HCT116 (cell line): ENCODE measurements around the gene USP31. TPM values are rescaled to one million over a fixed set of nuclear protein-coding genes. Genes with fewer than 3 reads are reported as not detected.

Experiments used
- ATAC-seq: fragments of 200-7000 bp; cut with Tn5 transposase; 2 replicates; pipeline ENCODE4 v1.9.1; 2020; ENCODE audit warnings: mild to moderate bottlenecking, moderate library complexity
- BruUV-seq: library from RNA; stranded (reverse); fragments of 400-500 nt; replicated peaks from 2 replicates; lab custom pipeline; 2021; lab: Mats Ljungman, UMichigan
- CTCF ChIA-PET: fragments of 300-600 bp; sonication (Branson Sonifier 250); formaldehyde crosslinking; loops from one replicate; lab custom pipeline; 2021; ENCODE audit warnings: antibody characterized with exemption; lab: Charles Lee
- POLR2A ChIA-PET: fragments of 300-600, 350-600 bp; sonication (Branson Sonifier 250); formaldehyde crosslinking; loops from one replicate; lab custom pipeline; 2021; ENCODE audit warnings: antibody characterized with exemption; lab: Charles Lee
- RAD21 ChIA-PET, 2 experiments: fragments of 300-600 bp; sonication (Branson Sonifier 250); formaldehyde crosslinking; loops; one replicate each; lab custom pipeline; 2023; ENCODE audit warnings: low total read pairs in 2 of 2; ENCODE audit not compliant: uncharacterized antibody in 2 of 2, unreplicated experiment in 2 of 2, low non-redundant PET in 1 of 2; lab: Charles Lee
- DNase-seq: peaks from one replicate; pipeline ENCODE4 v3.0.0-alpha.2; 2010; ENCODE audit warnings: low read depth, low spot score
- H2AFZ ChIP-seq: fragments of 200-600 bp; shearing (Covaris generic), sonication (generic); 2 replicates; pipeline ENCODE4 v1.6.1; 2017; ENCODE audit warnings: low read depth, mixed run types, mixed read lengths, antibody characterized with exemption, low read length; ENCODE audit not compliant: poor library complexity, severe bottlenecking
- H3K27ac ChIP-seq: 2 replicates; pipeline ENCODE4 v1.5.1; 2012; ENCODE audit warnings: low read depth, low read length
- H3K27me3 ChIP-seq: fragments of 200-600 bp; sonication (generic); 2 replicates; pipeline ENCODE4 v1.6.1; 2016; ENCODE audit warnings: mixed run types, low read length, mixed read lengths; ENCODE audit not compliant: insufficient read depth
- H3K36me3 ChIP-seq, 2 experiments: fragments of 200-500 bp in 1 of 2; fragments of 200-600 bp in 1 of 2; sonication (Bioruptor generic) in 1 of 2; sonication (generic) in 1 of 2; 2 replicates each; pipeline versions ENCODE4 v1.5.1 to v1.6.1; 2014 to 2016; ENCODE audit warnings: low read length in 2 of 2, inconsistent platforms in 1 of 2, mixed read lengths in 1 of 2, mixed run types in 1 of 2; ENCODE audit not compliant: insufficient read depth in 2 of 2, control insufficient read depth in 1 of 2
- H3K4me1 ChIP-seq, 2 experiments: fragments of 200-600 bp in 1 of 2; sonication (generic) in 1 of 2; 2 replicates each; pipeline versions ENCODE4 v1.5.1 to v1.6.1; 2012 to 2017; ENCODE audit warnings: low read length in 2 of 2, inconsistent platforms in 1 of 2, mild to moderate bottlenecking in 1 of 2, mixed read lengths in 1 of 2, mixed run types in 1 of 2, moderate library complexity in 1 of 2; ENCODE audit not compliant: insufficient read depth in 2 of 2, control insufficient read depth in 1 of 2
- H3K4me2 ChIP-seq: fragments of 200-600 bp; sonication (generic); 2 replicates; pipeline ENCODE4 v1.6.1; 2017; ENCODE audit warnings: mixed run types, low read length, mixed read lengths
- H3K4me3 ChIP-seq, 2 experiments: fragments of 200-600 bp in 1 of 2; sonication (generic) in 1 of 2; replicated peaks in 1 of 2; 2 replicates each; pipeline ENCODE4 v1.5.1; 2011 to 2016; ENCODE audit warnings: low read length in 2 of 2, control low read depth in 1 of 2, low read depth in 1 of 2, mild to moderate bottlenecking in 1 of 2, mixed read lengths in 1 of 2, mixed run types in 1 of 2
- H3K79me2 ChIP-seq: fragments of 200-600 bp; sonication (generic); 2 replicates; pipeline ENCODE4 v1.6.1; 2017; ENCODE audit warnings: mild to moderate bottlenecking, mixed run types, low read length, moderate library complexity, mixed read lengths; ENCODE audit not compliant: insufficient read depth
- H3K9ac ChIP-seq: fragments of 200-600 bp; sonication (generic); 2 replicates; pipeline ENCODE4 v1.6.1; 2016; ENCODE audit warnings: low read length, mixed read lengths
- H3K9me2 ChIP-seq: fragments of 200-600 bp; sonication (generic), shearing (Covaris generic); 2 replicates; pipeline ENCODE4 v1.6.1; 2017; ENCODE audit warnings: mixed run types, mild to moderate bottlenecking, moderate library complexity; ENCODE audit not compliant: insufficient read depth
- H3K9me3 ChIP-seq, 2 experiments: fragments of 200-500 bp in 1 of 2; fragments of 200-600 bp in 1 of 2; sonication (Bioruptor generic) in 1 of 2; sonication (generic) in 1 of 2; 2 replicates each; pipeline ENCODE4 v1.6.1; 2014 to 2017; ENCODE audit warnings: low read length in 2 of 2, mixed read lengths in 2 of 2, inconsistent platforms in 1 of 2, low read depth in 1 of 2, mild to moderate bottlenecking in 1 of 2, mixed run types in 1 of 2, moderate library complexity in 1 of 2; ENCODE audit not compliant: control insufficient read depth in 1 of 2, insufficient read depth in 1 of 2
- H4K20me1 ChIP-seq: fragments of 200-600 bp; sonication (generic), shearing (Covaris generic); 2 replicates; pipeline ENCODE4 v1.6.1; 2017; ENCODE audit warnings: mixed run types, mild to moderate bottlenecking, moderate library complexity; ENCODE audit not compliant: insufficient read depth
- CBX3 ChIP-seq: IDR thresholded peaks from 2 replicates; pipeline ENCODE4 v1.6.1; 2012; ENCODE audit warnings: low read depth
- FOSL1 ChIP-seq: IDR thresholded peaks from 2 replicates; pipeline ENCODE4 v1.6.1; 2012; ENCODE audit warnings: low read depth
- JUND ChIP-seq: IDR thresholded peaks from 2 replicates; pipeline ENCODE4 v1.6.1; 2012
- POLR2A ChIP-seq: IDR thresholded peaks from 2 replicates; pipeline ENCODE4 v1.7.0; 2011; ENCODE audit warnings: borderline replicate concordance; ENCODE audit not compliant: insufficient read depth, insufficient read length; ENCODE audit errors: extremely low read depth
- SP1 ChIP-seq: IDR thresholded peaks from 2 replicates; pipeline ENCODE4 v1.6.1; 2012; ENCODE audit warnings: low read depth
- YY1 ChIP-seq: IDR thresholded peaks from 2 replicates; pipeline ENCODE4 v1.6.1; 2011; ENCODE audit warnings: low read length, low read depth, moderate library complexity, mild to moderate bottlenecking; ENCODE audit not compliant: insufficient replicate concordance; ENCODE audit errors: extremely low read depth
- ZFX ChIP-seq: fragments of 450-650 bp; IDR thresholded peaks from 2 replicates; pipeline ENCODE4 v1.6.1; 2017
- intact Hi-C: fragments of 100-400 bp; cut with micrococcal nuclease; formaldehyde crosslinking; loops from 2 replicates; pipeline ENCODE4 v1.10.0; 2022
- total RNA-seq: library from RNA; stranded (reverse); gene quantifications from one replicate; pipeline ENCODE4 v1.2.1, GENCODE V29; 2021; ENCODE audit not compliant: unreplicated experiment
- TF ChIP-seq, protein P1 (sequence below): IDR thresholded peaks from 2 replicates; pipeline ENCODE4 v1.6.1; 2012
- TF ChIP-seq, protein P2 (sequence below): IDR thresholded peaks from 2 replicates; pipeline ENCODE4 v1.6.1; 2012
- TF ChIP-seq, protein P3 (sequence below): IDR thresholded peaks from 2 replicates; pipeline ENCODE4 v1.6.1; 2012; ENCODE audit warnings: low read depth

The USP31 gene
- total RNA-seq, 1 experiment from 2014 or later = 12.2 TPM

DNA sequence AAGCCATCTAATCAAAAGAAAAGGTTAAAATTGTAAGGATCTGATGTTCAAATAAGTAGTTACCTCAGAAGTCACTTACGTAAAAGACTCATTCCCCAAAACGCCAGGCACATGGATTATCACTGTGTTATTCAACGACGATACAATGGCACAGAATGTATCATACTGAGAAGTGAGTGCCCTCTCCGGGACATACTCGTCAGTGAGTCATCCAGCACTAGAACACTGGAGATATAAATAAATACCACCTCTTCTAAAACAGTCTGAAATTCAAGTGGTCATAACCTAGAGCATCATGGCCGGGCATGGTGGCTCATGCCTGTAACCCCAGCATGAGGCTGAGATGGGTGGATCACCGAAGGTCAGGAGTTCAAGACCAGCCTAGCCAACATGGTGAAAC, 24.9 kb downstream of the USP31 start:
- TF ChIP-seq FOSL1 (peak; percentile 21; the same call in 1 of the 2 replicates), JUND (0 out of 2 replicates have a peak, but pooled peaks have one; percentile 28), SP1 (no peak)
- TF ChIP-seq, all 23 proteins: peak for 2

DNA sequence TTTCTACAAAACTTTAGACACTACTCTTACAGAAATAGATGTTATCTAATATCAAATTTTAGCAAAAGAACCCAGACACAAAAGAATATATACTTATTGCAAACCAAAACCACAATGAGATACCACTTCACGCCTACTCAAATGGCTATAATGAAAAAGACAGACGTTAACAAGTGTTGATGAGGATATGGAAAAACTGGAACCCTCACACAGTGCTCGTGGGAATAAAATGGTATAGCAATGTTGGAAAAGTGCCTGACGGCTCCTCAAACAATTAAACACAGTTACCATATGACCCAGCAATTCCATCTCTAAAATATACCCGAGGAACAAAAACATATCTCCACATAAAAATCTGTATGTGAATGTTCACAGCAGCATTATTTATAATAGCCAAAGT, 27.1 kb downstream of the USP31 start:
- DNase-seq (no peak), ATAC-seq (no peak)
- CTCF ChIA-PET = no interaction called here
- H4K20me1 ChIP-seq = no peaks in the 10 kb centered on the region
- no peaks in the 10 kb centered on the region for H3K36me3 ChIP-seq
- H3K27me3 ChIP-seq = no peaks in the 10 kb centered on the region
- BruUV-seq = no TSS peak
- H3K4me2 ChIP-seq = no peak overlapping the region
- peaks cover 0 to 17% of the 10 kb centered on the region in 2 experiments; a peak in 2 of 4 replicates for H3K4me1 ChIP-seq
- no peak overlapping the region for H3K27ac ChIP-seq
- peaks cover 86% of the 10 kb centered on the region for H3K79me2 ChIP-seq
- intact Hi-C loops = no loop called here
- H3K4me3 ChIP-seq = no peak overlapping the region
- RAD21 ChIA-PET = no interaction called here
- H3K9me2 ChIP-seq = no peaks in the 10 kb centered on the region
- no peaks in the 10 kb centered on the region for H3K9me3 ChIP-seq
- H2AFZ ChIP-seq = no peak overlapping the region
- POLR2A ChIA-PET = no interaction called here
- H3K9ac ChIP-seq = no peak overlapping the region
- no peak for TF ChIP-seq CBX3
- no peak for TF ChIP-seq POLR2A
- TF ChIP-seq, protein P1, sequence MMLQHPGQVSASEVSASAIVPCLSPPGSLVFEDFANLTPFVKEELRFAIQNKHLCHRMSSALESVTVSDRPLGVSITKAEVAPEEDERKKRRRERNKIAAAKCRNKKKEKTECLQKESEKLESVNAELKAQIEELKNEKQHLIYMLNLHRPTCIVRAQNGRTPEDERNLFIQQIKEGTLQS = no peak
- no peak for TF ChIP-seq YY1
- no peak for TF ChIP-seq ZFX
- TF ChIP-seq, protein P2, sequence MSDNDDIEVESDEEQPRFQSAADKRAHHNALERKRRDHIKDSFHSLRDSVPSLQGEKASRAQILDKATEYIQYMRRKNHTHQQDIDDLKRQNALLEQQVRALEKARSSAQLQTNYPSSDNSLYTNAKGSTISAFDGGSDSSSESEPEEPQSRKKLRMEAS = no peak
- TF ChIP-seq, protein P3, sequence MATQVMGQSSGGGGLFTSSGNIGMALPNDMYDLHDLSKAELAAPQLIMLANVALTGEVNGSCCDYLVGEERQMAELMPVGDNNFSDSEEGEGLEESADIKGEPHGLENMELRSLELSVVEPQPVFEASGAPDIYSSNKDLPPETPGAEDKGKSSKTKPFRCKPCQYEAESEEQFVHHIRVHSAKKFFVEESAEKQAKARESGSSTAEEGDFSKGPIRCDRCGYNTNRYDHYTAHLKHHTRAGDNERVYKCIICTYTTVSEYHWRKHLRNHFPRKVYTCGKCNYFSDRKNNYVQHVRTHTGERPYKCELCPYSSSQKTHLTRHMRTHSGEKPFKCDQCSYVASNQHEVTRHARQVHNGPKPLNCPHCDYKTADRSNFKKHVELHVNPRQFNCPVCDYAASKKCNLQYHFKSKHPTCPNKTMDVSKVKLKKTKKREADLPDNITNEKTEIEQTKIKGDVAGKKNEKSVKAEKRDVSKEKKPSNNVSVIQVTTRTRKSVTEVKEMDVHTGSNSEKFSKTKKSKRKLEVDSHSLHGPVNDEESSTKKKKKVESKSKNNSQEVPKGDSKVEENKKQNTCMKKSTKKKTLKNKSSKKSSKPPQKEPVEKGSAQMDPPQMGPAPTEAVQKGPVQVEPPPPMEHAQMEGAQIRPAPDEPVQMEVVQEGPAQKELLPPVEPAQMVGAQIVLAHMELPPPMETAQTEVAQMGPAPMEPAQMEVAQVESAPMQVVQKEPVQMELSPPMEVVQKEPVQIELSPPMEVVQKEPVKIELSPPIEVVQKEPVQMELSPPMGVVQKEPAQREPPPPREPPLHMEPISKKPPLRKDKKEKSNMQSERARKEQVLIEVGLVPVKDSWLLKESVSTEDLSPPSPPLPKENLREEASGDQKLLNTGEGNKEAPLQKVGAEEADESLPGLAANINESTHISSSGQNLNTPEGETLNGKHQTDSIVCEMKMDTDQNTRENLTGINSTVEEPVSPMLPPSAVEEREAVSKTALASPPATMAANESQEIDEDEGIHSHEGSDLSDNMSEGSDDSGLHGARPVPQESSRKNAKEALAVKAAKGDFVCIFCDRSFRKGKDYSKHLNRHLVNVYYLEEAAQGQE = no peak

More for the DNA sequence above, 24.9 kb downstream of the USP31 start:
- no peak overlapping the region for H3K9ac ChIP-seq
- DNase-seq (no peak), ATAC-seq (peak; percentile 72)
- H2AFZ ChIP-seq = no peak overlapping the region
- RAD21 ChIA-PET = no interaction called here
- no TSS peak for BruUV-seq
- POLR2A ChIA-PET = no interaction called here
- no peaks in the 10 kb centered on the region for H3K27me3 ChIP-seq
- H3K4me2 ChIP-seq = peak overlapping the region; percentile 52
- no peaks in the 10 kb centered on the region for H3K36me3 ChIP-seq
- CTCF ChIA-PET = no interaction called here
- no peak overlapping the region for H3K4me3 ChIP-seq
- H3K9me2 ChIP-seq = no peaks in the 10 kb centered on the region
- no peaks in the 10 kb centered on the region for H3K9me3 ChIP-seq
- H4K20me1 ChIP-seq = no peaks in the 10 kb centered on the region
- peaks cover 0 to 17% of the 10 kb centered on the region in 2 experiments; a peak in 2 of 4 replicates for H3K4me1 ChIP-seq
- H3K27ac ChIP-seq = no peak overlapping the region
- intact Hi-C loops = no loop called here
- peaks cover 96% of the 10 kb centered on the region for H3K79me2 ChIP-seq
